ENCODE measurements around the gene RNF157. TPM values are rescaled to one million over a fixed set of nuclear protein-coding genes. Genes with fewer than 3 reads are reported as not detected.

Gene RNF157
- total and polyA plus RNA-seq, 2 of the 13 experiments (the other 11 are each of a cell fraction or from before 2014, with no cell fraction given) = 0.44 to 1.5 TPM

DNA sequence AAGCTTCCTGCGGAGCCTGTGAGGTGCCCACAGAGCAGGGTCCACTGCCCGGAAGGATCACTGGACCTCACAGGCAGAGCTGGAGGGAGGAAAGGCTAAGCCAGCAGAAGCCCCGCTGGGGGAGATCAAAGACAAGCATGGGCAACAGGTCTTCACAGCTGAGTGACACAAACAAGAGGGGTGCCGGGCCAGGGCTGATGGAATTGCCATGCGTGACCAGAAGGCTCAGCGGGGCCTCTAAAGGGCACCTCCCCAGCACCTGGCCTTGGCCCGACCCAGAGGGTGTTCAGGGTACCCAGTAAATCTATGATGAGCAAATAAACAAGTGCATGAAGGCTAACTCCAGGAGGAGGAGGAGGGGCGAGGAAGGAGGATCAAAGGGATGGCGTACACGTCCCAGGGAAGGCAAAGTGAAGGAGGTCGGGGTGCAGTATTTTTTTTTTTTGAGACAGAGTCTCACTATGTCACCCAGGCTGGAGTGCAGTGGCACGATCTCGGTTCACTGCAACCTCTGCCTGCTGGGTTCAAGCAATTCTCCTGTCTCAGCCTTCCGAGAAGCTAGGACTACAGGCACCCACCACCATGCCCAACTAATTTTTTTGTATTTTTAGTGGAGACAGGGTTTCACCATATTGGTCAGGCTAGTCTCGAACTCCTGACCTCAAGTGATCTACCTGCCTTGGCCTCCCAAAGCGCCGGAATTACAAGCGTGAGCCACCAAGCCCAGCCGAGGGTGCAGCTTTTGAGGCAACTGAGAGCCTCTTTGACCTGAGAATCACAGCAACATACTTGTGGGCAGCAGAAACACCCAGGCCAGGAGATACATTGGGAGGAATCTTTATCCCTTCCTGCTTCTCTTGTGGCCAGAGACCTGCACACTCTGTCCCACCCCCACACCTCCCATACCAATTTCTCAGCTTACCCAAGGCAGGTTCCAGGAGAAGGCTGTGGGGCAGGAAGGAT, 120.6 kb downstream of the RNF157 start (continued):
- TF ChIP-seq PAWR (CRISPR knock-in tag; IDR thresholded peaks at IDR 0.05; ENCODE audit: borderline replicate concordance) (no peak), ZNF558 (CRISPR knock-in tag; IDR thresholded peaks at IDR 0.05; ENCODE audit: borderline replicate concordance) (no peak), ZNF329 (CRISPR knock-in tag; IDR thresholded peaks at IDR 0.05; ENCODE audit: low read depth) (no peak), SKI (IDR thresholded peaks at IDR 0.05; ENCODE audit: partially characterized antibody) (no peak), REPIN1 (CRISPR knock-in tag; IDR thresholded peaks at IDR 0.05; ENCODE audit: borderline replicate concordance, low read depth) (no peak), DMAP1 (CRISPR knock-in tag; IDR thresholded peaks at IDR 0.05) (no peak), ZNF17 (CRISPR knock-in tag; IDR thresholded peaks at IDR 0.05) (no peak), PLRG1 (conservative IDR thresholded peaks at IDR 0.05) (no peak), FOSL1 (CRISPR knock-in tag; IDR thresholded peaks at IDR 0.05; ENCODE audit: borderline replicate concordance) (no peak), KDM6A (CRISPR knock-in tag; IDR thresholded peaks at IDR 0.05; ENCODE audit: low read depth) (peak; percentile 83), CBX5 (CRISPR knock-in tag; IDR thresholded peaks at IDR 0.05; ENCODE audit: borderline replicate concordance) (peak; percentile 58; the same call in 1 of the 2 replicates), ZKSCAN5 (CRISPR knock-in tag; IDR thresholded peaks at IDR 0.05) (no peak), ZBTB3 (CRISPR knock-in tag; IDR thresholded peaks at IDR 0.05; ENCODE audit: borderline replicate concordance, low read depth) (0 out of 2 replicates have a peak, but pooled peaks have one; percentile 60), SPEN (CRISPR knock-in tag; IDR thresholded peaks at IDR 0.05; ENCODE audit: low read depth) (no peak; the same call in 1 of the 2 replicates), ZNF629 (CRISPR knock-in tag; conservative IDR thresholded peaks at IDR 0.05) (no peak), DNMT1 (CRISPR knock-in tag; IDR thresholded peaks at IDR 0.05) (no peak), CENPT (CRISPR knock-in tag; IDR thresholded peaks at IDR 0.05; ENCODE audit: low read depth) (no peak), SMC3 (IDR thresholded peaks at IDR 0.05; ENCODE audit: low read length) (no peak)
- TF ChIP-seq, protein P1, sequence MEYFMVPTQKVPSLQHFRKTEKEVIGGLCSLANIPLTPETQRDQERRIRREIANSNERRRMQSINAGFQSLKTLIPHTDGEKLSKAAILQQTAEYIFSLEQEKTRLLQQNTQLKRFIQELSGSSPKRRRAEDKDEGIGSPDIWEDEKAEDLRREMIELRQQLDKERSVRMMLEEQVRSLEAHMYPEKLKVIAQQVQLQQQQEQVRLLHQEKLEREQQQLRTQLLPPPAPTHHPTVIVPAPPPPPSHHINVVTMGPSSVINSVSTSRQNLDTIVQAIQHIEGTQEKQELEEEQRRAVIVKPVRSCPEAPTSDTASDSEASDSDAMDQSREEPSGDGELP (IDR thresholded peaks at IDR 0.05; ENCODE audit: borderline replicate concordance, low read depth) = peak; percentile 97
- TF ChIP-seq, protein P2, sequence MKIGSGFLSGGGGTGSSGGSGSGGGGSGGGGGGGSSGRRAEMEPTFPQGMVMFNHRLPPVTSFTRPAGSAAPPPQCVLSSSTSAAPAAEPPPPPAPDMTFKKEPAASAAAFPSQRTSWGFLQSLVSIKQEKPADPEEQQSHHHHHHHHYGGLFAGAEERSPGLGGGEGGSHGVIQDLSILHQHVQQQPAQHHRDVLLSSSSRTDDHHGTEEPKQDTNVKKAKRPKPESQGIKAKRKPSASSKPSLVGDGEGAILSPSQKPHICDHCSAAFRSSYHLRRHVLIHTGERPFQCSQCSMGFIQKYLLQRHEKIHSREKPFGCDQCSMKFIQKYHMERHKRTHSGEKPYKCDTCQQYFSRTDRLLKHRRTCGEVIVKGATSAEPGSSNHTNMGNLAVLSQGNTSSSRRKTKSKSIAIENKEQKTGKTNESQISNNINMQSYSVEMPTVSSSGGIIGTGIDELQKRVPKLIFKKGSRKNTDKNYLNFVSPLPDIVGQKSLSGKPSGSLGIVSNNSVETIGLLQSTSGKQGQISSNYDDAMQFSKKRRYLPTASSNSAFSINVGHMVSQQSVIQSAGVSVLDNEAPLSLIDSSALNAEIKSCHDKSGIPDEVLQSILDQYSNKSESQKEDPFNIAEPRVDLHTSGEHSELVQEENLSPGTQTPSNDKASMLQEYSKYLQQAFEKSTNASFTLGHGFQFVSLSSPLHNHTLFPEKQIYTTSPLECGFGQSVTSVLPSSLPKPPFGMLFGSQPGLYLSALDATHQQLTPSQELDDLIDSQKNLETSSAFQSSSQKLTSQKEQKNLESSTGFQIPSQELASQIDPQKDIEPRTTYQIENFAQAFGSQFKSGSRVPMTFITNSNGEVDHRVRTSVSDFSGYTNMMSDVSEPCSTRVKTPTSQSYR (CRISPR knock-in tag; IDR thresholded peaks at IDR 0.05; ENCODE audit: borderline replicate concordance) = peak; percentile 81
- TF ChIP-seq, protein P3, sequence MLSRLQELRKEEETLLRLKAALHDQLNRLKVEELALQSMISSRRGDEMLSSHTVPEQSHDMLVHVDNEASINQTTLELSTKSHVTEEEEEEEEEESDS (CRISPR knock-in tag; IDR thresholded peaks at IDR 0.05; ENCODE audit: borderline replicate concordance) = no peak
